Measurements from ENCODE around the gene MORC1.

MORC1 gene

DNA sequence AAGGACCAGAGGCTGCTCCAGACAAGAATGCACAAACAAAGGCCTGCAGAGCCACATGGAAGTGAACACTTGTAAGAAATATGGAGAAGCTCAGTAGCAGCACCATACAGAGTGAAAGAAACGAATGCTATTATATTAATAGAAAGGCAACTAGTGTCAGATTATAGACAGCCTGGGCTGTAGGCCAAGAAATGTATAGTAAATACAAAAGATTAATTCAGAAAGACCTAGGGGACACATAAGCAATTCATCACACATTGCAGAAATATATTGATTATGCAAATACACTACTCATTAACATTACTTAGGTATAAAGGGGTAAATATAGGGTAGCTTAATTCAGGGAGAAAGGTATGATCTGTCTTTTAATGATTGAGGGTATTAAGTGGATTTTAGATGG, 94.8 kb downstream of the MORC1 start:
- DNase-seq (ENCODE audit: low spot score in 2 of 2) = no peak
- no peaks in the 10 kb centered on the region for H3K4me1 Mint-ChIP-seq
- H3K36me3 Mint-ChIP-seq = no peaks in the 10 kb centered on the region
- H3K9me3 Mint-ChIP-seq = no peaks in the 10 kb centered on the region
- no peak for ATAC-seq
- no peak overlapping the region for H3K4me3 Mint-ChIP-seq
- no peak overlapping the region for H3K27ac Mint-ChIP-seq

DNA sequence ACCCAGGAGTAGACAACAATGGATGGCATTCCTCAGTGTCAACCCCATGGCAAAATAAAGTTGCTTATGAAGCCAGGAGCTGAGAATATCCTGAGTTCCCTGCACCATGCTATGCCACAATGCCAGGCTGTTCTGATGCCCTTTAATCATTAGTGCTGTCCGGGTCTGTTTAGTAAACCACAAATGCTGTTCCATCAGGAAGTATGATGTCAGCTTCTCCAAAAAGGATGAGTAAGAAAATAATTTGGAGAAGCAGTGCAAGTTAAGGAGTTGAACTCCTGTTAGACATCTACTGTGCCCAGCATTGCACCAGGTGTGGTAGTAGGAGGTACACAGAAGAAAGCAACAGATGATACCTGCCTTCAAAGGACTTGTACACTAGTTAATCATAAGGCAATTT, 96.4 kb downstream of the MORC1 start:
- DNase-seq (ENCODE audit: low spot score in 2 of 2) (no peak), ATAC-seq (no peak)
- no peak overlapping the region for H3K27ac Mint-ChIP-seq
- no peaks in the 10 kb centered on the region for H3K36me3 Mint-ChIP-seq
- no peaks in the 10 kb centered on the region for H3K4me1 Mint-ChIP-seq
- H3K9me3 Mint-ChIP-seq = no peaks in the 10 kb centered on the region
- no peak overlapping the region for H3K4me3 Mint-ChIP-seq

DNA sequence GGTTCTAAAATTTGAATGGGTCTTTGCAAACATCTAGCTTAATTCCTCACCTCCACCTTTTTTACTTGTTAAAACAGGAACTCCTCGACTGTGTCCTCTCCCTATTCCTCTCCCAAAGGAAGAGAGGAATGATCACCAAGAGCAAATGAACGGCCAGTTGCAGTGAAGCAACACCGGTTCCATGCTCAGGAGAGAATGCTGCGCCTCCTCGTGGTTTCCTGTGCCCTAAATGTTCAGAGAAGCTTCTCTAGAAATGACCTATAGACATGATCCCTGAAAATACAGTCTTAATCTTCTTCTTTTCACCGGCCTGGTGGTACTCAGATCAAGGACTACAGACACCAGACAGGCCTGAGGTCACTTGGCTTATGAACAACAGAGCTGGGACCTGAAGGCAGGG, 99.1 kb downstream of the MORC1 start:
- no peaks in the 10 kb centered on the region for H3K9me3 Mint-ChIP-seq
- no peak overlapping the region for H3K4me3 Mint-ChIP-seq
- DNase-seq (ENCODE audit: low spot score in 2 of 2) (no peak), ATAC-seq (no peak)
- H3K4me1 Mint-ChIP-seq = no peaks in the 10 kb centered on the region
- no peaks in the 10 kb centered on the region for H3K36me3 Mint-ChIP-seq
- no peak overlapping the region for H3K27ac Mint-ChIP-seq

- Mint-ChIP-seq H3K27ac (no peak overlapping the region), H3K9me3 (no peaks in the 10 kb centered on the region), H3K4me1 (no peaks in the 10 kb centered on the region), H3K36me3 (no peaks in the 10 kb centered on the region), H3K4me3 (no peak overlapping the region)
- no peak for DNase-seq (ENCODE audit: low spot score in 2 of 2)
- no peak for ATAC-seq
Measured at GRCh38 chr3:109005443-109005842, 112.5 kb downstream of the MORC1 start.

DNA sequence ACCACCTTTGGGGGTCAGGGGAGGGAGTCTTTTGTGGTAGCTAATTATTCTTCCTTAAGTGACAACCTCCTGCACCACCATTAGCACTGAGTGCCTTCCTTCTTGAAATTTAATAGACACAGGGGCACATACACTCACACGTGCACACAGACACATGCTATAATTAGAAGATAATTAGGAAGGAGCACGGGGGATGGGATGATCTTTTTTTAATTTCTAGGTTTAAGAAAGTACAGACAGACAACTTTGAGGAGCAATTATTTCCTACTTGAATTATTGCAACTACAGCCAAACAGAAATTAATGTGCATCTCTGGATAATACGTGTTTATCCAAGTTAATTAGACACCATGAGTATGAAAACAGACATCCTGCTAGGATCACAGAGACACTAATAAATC, 119.5 kb downstream of the MORC1 start:
- Mint-ChIP-seq H3K4me1 (no peaks in the 10 kb centered on the region), H3K4me3 (no peak overlapping the region), H3K36me3 (no peaks in the 10 kb centered on the region), H3K27ac (no peak overlapping the region), H3K9me3 (no peaks in the 10 kb centered on the region)
- DNase-seq (ENCODE audit: low spot score in 2 of 2) (no peak), ATAC-seq (no peak)

DNA sequence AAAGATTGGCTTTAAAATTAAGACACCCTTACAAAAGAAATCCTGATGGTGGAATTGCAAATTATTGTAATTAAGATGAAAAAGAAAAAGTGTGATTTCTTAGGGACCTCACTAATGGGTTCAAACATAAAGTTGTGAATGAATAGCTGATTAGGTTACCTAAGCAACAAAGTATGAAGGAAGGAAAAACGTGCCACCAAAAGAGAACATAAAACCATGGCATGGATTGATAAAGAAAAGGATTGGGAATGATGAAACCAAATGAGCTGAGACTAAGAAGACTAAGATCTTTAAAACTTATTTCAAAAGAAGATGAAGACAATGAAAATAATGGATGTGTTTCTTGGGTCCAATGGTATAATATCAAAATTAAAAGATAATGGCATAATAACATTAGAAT, 132.1 kb downstream of the MORC1 start:
- Mint-ChIP-seq H3K27ac (no peak overlapping the region), H3K36me3 (no peaks in the 10 kb centered on the region), H3K9me3 (no peaks in the 10 kb centered on the region), H3K4me3 (no peak overlapping the region), H3K4me1 (no peaks in the 10 kb centered on the region)
- no peak for ATAC-seq
- DNase-seq (ENCODE audit: low spot score in 2 of 2) = no peak

DNA sequence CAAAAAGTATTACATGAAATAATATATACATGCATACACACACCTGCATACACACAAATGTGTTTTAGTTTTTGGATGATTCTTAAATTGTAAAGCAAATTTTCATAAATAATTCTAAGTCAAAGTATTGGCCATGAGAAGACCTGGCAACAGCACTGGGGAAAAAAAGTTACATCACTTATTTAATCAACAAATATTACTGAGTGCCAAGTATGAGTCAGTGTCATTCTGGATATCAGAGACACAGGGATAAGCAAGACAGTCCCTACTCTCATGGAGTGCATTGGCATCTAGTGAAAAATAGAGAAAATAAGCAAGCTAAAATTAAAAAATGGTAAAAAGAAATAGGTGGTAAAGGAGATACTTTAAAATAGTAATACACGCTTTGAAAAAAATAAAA, 134.9 kb downstream of the MORC1 start:
- Mint-ChIP-seq H3K36me3 (no peaks in the 10 kb centered on the region), H3K27ac (no peak overlapping the region), H3K4me1 (no peaks in the 10 kb centered on the region), H3K9me3 (no peaks in the 10 kb centered on the region), H3K4me3 (no peak overlapping the region)
- DNase-seq (ENCODE audit: low spot score in 2 of 2) (no peak), ATAC-seq (no peak)

DNA sequence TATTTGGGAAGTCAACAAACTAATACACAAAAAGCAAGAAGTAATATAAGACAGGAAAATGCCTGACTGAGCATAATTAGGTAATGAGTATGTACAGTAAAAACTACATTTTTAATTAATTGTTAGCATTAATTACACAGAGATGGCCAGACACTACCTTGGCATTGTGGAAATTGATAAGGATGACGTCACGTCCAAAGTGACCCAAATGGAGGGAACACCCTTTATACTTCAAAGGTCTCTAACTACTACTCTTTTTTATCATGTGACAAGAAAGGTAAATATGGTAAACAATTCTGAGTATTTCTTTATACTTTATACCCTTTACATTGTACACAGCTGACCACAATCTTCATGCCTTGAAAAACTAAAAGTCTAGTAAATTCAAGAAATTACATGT, 141.9 kb downstream of the MORC1 start:
- no peak for ATAC-seq
- H3K27ac Mint-ChIP-seq = no peak overlapping the region

DNA sequence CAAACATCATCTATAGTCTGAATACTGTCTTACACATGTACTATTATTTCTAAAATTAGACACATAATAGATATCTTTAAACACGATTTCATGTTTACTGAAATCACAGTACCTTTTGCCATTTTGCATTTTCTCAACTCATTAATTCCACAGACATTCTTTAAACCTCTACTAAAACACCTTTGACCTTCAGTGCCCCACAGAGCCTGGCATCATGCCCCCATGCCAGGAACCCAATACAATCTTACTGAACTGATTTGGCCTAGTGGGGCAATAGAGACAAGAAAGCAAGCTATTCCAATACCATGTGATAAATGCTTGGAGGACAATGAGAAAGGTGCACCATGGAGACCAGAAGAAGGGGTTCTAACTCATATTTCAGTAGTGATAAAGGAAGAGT, 144.9 kb downstream of the MORC1 start:
- H3K27ac Mint-ChIP-seq = no peak overlapping the region
- H3K36me3 Mint-ChIP-seq = no peaks in the 10 kb centered on the region
- ATAC-seq (no peak), DNase-seq (ENCODE audit: low spot score in 2 of 2) (no peak)
- no peak overlapping the region for H3K4me3 Mint-ChIP-seq
- H3K9me3 Mint-ChIP-seq = no peaks in the 10 kb centered on the region
- H3K4me1 Mint-ChIP-seq = no peaks in the 10 kb centered on the region

More for the DNA sequence above, 141.9 kb downstream of the MORC1 start:
- no peak for DNase-seq (ENCODE audit: low spot score in 2 of 2)
- Mint-ChIP-seq H3K9me3 (no peaks in the 10 kb centered on the region), H3K36me3 (no peaks in the 10 kb centered on the region), H3K4me1 (no peaks in the 10 kb centered on the region), H3K4me3 (no peak overlapping the region)

DNA sequence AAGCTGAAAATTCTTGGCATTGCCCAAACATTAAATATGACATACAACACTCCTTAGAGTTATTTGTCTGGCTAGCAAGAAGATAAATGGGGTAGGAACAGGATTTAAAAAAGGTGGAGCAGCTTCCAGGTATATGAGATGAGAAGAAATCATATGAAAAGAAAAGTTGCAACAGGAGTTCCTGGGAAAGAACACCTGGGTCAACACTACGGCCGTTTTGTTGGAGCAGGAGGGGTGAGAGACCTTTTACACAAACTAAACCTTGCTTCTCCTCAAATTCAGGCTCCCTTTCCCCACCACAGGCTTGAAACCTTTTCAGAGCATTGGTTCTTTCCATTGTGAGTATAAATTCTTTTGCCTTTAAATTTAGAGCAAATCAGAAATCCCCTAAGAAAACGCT, 145.5 kb downstream of the MORC1 start:
- H3K27ac Mint-ChIP-seq = no peak overlapping the region
- no peaks in the 10 kb centered on the region for H3K36me3 Mint-ChIP-seq
- DNase-seq (ENCODE audit: low spot score in 2 of 2) (no peak), ATAC-seq (no peak)
- no peaks in the 10 kb centered on the region for H3K9me3 Mint-ChIP-seq
- H3K4me3 Mint-ChIP-seq = no peak overlapping the region
- H3K4me1 Mint-ChIP-seq = no peaks in the 10 kb centered on the region

- ATAC-seq (peak; percentile 44), DNase-seq (ENCODE audit: low spot score in 2 of 2) (no peak)
- Mint-ChIP-seq H3K9me3 (no peaks in the 10 kb centered on the region), H3K27ac (no peak overlapping the region), H3K4me1 (no peaks in the 10 kb centered on the region), H3K36me3 (no peaks in the 10 kb centered on the region), H3K4me3 (no peak overlapping the region)
Measured at GRCh38 chr3:108970561-108970960, 147.4 kb downstream of the MORC1 start.

DNA sequence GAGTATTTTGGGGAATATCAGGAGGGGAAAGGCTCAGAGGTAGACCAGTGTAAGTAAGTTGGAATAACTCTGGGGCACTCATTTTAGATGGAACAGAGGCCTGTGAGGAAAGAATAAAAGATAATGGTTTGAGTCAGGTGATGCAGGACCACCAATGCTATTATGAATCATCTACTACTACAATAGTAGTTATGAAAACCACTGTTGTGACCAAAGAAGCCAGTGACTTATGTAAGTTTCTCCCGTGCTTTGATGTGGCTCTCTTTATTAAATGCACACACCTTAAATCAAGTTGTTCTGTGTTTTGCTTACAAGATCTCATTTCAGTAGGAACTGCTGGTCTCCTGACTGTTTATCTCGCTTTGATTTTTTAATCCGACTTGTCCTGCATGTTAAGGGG, 151.2 kb downstream of the MORC1 start:
- ATAC-seq = peak; percentile 57
- Mint-ChIP-seq H3K36me3 (no peaks in the 10 kb centered on the region), H3K4me1 (no peaks in the 10 kb centered on the region), H3K27ac (no peak overlapping the region), H3K9me3 (no peaks in the 10 kb centered on the region), H3K4me3 (no peak overlapping the region)
- DNase-seq (ENCODE audit: low spot score in 2 of 2) = no peak

- DNase-seq (ENCODE audit: low spot score in 2 of 2) (no peak), ATAC-seq (peak; percentile 37)
- no peaks in the 10 kb centered on the region for H3K36me3 Mint-ChIP-seq
- no peak overlapping the region for H3K4me3 Mint-ChIP-seq
- H3K4me1 Mint-ChIP-seq = no peaks in the 10 kb centered on the region
- no peaks in the 10 kb centered on the region for H3K9me3 Mint-ChIP-seq
- H3K27ac Mint-ChIP-seq = peak overlapping the region; percentile 51
Measured at GRCh38 chr3:108959017-108959416, 158.9 kb downstream of the MORC1 start.

DNA sequence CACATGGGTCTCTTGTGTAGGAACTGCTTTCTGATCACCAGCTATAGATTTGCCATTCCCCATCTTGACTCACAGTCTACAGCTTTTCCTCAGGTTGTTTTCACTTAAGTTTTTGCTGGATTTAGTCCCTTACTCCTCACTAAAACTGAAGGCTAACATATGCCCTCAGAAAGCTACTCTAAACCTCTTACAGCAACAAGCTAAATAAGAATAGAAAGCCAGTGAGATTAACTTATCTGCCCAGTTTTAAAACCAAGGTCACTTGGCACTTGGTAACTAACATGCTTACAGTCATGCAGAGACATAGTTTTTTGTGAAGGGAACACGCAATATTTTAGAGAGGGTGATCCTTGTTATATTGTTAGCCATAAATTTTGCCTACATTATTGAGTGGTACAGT, 164.2 kb downstream of the MORC1 start, which contains the start of gene GUCA1C:
Gene GUCA1C, minus strand, starts transcription at position 180 of the 400 bp plus-strand sequence. Its CDS starts 117 bp downstream, at position 63.
- no peak within 1 kb of the TSS for H3K27ac Mint-ChIP-seq
- no peaks in the 10 kb centered on the region for H3K36me3 Mint-ChIP-seq
- no peak within 1 kb of the TSS for H3K4me3 Mint-ChIP-seq
- DNase-seq (ENCODE audit: low spot score in 2 of 2) = no peak
- no peaks in the 10 kb centered on the region for H3K4me1 Mint-ChIP-seq
- ATAC-seq = no peak
- no peaks in the 10 kb centered on the region for H3K9me3 Mint-ChIP-seq

DNA sequence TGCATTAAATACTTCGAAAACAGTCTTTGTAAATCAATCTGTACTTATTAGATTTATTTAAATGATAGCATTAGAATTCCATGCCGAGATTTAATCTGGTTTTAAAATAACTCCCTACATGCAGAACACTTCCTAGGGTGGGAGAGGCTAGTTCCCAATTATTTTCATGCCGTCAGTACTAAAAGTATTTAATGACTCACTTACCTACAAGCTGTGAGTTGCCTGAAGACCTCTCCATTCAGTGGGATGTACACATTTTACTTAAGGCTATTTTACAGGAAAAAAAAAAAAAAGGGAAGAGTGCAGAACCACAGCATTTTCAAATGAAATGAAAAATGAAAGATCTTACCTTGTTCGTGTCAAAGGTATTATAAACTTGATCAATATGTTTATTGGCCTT, 164.7 kb downstream of the MORC1 start:
- Mint-ChIP-seq H3K4me3 (no peak overlapping the region), H3K27ac (no peak overlapping the region), H3K4me1 (no peaks in the 10 kb centered on the region), H3K9me3 (no peaks in the 10 kb centered on the region), H3K36me3 (no peaks in the 10 kb centered on the region)
- ATAC-seq (no peak), DNase-seq (ENCODE audit: low spot score in 2 of 2) (no peak)

DNA sequence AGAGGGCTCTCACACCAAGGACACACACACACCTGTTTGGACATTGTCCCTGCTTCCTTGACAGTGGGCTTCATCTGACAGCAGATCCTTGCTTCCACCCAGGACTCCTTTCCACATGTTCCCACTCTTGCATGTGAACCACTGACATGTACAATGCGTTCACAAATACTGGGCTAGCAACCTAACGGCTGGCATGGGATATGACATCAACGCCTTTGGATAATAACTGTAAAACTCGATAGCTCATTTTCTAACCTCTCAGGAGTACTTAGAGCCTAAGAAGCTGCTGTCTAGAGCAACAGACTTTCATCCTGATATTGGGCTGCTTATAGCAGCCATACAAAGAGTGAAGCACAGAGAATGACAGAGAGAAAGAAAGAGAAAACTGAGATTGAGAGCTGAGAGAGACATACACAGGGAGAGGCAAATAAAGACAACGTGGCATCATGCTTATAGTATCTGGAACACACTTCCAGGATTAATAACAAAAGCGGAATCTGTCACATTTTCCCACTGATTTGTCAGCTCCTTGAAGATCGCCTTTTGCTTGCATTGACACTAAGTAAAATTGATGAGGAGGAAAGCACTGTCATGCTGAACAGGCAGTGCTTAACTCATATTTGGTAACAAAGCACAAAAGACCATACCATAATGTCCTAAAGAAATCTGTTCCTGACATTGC, 166.0 kb downstream of the MORC1 start:
- H3K4me3 Mint-ChIP-seq = no peak overlapping the region
- no peaks in the 10 kb centered on the region for H3K9me3 Mint-ChIP-seq
- no peak for DNase-seq (ENCODE audit: low spot score in 2 of 2)
- no peaks in the 10 kb centered on the region for H3K4me1 Mint-ChIP-seq
- H3K27ac Mint-ChIP-seq = no peak overlapping the region
- H3K36me3 Mint-ChIP-seq = no peaks in the 10 kb centered on the region
- ATAC-seq = no peak

GRCh38 chr3:108947855-108948254, 170.1 kb downstream of the MORC1 start:
- no peaks in the 10 kb centered on the region for H3K9me3 Mint-ChIP-seq
- no peak for ATAC-seq
- no peaks in the 10 kb centered on the region for H3K4me1 Mint-ChIP-seq
- H3K36me3 Mint-ChIP-seq = no peaks in the 10 kb centered on the region
- DNase-seq (ENCODE audit: low spot score in 2 of 2) = no peak
- H3K27ac Mint-ChIP-seq = no peak overlapping the region
- no peak overlapping the region for H3K4me3 Mint-ChIP-seq

Data from stimulated activated effector memory CD8-positive, alpha-beta T cell treated with anti-CD3 and anti-CD28 coated beads, Interleukin-12 subunit alpha, Interleukin-12 subunit beta, amount 100 ng/mL, for 72 hours (primary cell).